Esophagus (tissue), 2 donors: ENCODE measurements around the gene NOS1. TPM values are rescaled to one million over a fixed set of nuclear protein-coding genes. Genes with fewer than 3 reads are reported as not detected.
"Not testable (repeated sequence)": the region's sequence is repeated elsewhere in the genome, so short reads cannot be mapped to it uniquely, and the experiment has no call there.

Source experiments
- H3K27ac ChIP-seq, 2 donors: one replicate each; pipeline ENCODE4 v1.5.1; 2013; ENCODE audit warnings: low read depth in 2 of 2, mild to moderate bottlenecking in 2 of 2, inconsistent platforms in 1 of 2, low read length in 1 of 2, moderate library complexity in 1 of 2
- H3K27me3 ChIP-seq, 2 donors: one replicate each; pipeline ENCODE4 v1.6.1; 2013; ENCODE audit warnings: low read length in 2 of 2, control low read depth in 1 of 2, mild to moderate bottlenecking in 1 of 2; ENCODE audit not compliant: insufficient read depth in 2 of 2, control insufficient read depth in 1 of 2
- H3K36me3 ChIP-seq, 2 donors: one replicate each; pipeline ENCODE4 v1.6.1; 2013; ENCODE audit warnings: low read length in 1 of 2; ENCODE audit not compliant: control insufficient read depth in 2 of 2, insufficient read depth in 2 of 2
- H3K4me1 ChIP-seq, 2 donors: one replicate each; pipeline ENCODE4 v1.6.1; 2013; ENCODE audit warnings: low read length in 1 of 2; ENCODE audit not compliant: control insufficient read depth in 2 of 2, insufficient read depth in 2 of 2
- H3K4me3 ChIP-seq, 2 donors: one replicate each; pipeline ENCODE4 v1.5.1; 2013; ENCODE audit warnings: low read length in 2 of 2, mild to moderate bottlenecking in 2 of 2, low read depth in 1 of 2, moderate library complexity in 1 of 2
- H3K9me3 ChIP-seq, 2 donors: one replicate each; pipeline ENCODE4 v1.6.1; 2013; ENCODE audit warnings: mild to moderate bottlenecking in 2 of 2, low read depth in 1 of 2, low read length in 1 of 2, moderate library complexity in 1 of 2; ENCODE audit not compliant: control insufficient read depth in 2 of 2, insufficient read depth in 1 of 2
- WGBS, 2 donors: extraction: QIAGEN DNeasy Blood & Tissue Kit; methylation state at CpG; one replicate each; pipeline ENCODE4 v1.1.7; 2013; 5-methylcytosine and 5-hydroxymethylcytosine counted together
- polyA plus RNA-seq, 2 donors: library from polyadenylated mRNA; stranded (reverse); fragments of 200-250 nt; gene quantifications; one replicate each; pipeline ENCODE4 v1.2.3, GENCODE V29; 2013
- donor health status: healthy with polysubstance abuse.
- donor health status: Bipolar disorder and iron deficiency.

Gene NOS1
- polyA plus RNA-seq, 2 donors: 0.32 to 0.35 TPM

DNA sequence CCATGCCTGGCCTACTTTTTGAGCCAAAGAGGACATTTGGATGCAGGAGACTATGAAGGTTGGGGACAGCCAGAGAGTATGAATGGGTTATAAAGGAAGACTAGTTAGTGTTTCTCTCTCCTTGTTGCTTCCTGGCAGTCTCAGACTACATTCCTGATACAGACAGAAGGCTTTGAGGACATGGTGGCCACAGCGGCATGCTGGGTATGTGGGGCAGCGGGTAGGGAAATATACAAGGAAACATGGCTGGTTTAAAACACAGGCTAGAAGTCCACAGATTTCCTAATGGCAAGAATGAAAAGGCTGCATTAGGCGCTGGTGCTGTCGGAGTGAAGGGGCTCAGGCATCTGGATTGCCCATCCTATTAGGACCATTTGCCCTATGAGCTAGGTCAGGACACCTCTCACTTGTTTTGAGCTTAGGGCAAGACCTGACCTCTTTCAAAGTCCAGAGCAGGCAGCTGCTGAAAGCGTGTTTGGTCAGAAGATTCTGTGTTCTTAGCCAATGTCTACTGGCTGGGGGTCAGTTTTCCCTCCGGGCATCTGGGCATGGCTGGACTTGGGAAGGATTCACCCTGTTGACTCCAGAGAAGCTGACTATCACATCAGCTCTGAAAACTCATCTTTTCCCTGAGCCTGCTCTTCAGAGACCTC lies 151.0 kb downstream of the NOS1 start:
- WGBS, 2 donors: 88 to 89% methylated on average over 6 of the region's 6 CpGs

DNA sequence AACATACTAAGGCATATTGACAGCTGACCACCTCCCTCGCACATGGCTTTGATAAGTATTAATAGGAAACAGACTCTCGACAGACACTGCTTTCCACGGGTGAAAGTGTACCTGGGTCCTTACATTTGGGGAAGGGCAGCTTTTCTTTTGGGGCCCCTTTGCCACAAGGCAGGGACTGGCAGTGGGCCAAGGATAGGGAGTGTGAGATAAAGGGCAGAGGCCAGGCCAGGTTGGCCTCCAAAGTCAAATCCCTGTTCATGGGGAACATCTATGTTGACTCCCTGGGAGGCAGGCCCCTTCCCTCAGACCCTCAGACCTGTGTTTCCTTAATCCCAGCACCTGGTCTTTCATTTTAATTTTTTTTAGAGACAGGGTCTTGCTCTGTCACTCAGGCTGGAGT lies 151.8 kb downstream of the NOS1 start:
- H3K27me3 ChIP-seq: no peaks in the 10 kb centered on the region
- no peaks in the 10 kb centered on the region for H3K36me3 ChIP-seq
- no peak overlapping the region for H3K27ac ChIP-seq
- H3K4me1 ChIP-seq: no peaks in the 10 kb centered on the region
- WGBS, 2 donors: 80 to 82% methylated on average over 3 of the region's 3 CpGs
- no peak overlapping the region for H3K4me3 ChIP-seq
- H3K9me3 ChIP-seq: no peaks in the 10 kb centered on the region

More for the DNA sequence above, 151.0 kb downstream of the NOS1 start:
- no peak overlapping the region for H3K4me3 ChIP-seq
- no peak overlapping the region for H3K27ac ChIP-seq
- H3K27me3 ChIP-seq: no peaks in the 10 kb centered on the region
- H3K36me3 ChIP-seq: no peaks in the 10 kb centered on the region
- H3K9me3 ChIP-seq: no peaks in the 10 kb centered on the region
- no peaks in the 10 kb centered on the region for H3K4me1 ChIP-seq

DNA sequence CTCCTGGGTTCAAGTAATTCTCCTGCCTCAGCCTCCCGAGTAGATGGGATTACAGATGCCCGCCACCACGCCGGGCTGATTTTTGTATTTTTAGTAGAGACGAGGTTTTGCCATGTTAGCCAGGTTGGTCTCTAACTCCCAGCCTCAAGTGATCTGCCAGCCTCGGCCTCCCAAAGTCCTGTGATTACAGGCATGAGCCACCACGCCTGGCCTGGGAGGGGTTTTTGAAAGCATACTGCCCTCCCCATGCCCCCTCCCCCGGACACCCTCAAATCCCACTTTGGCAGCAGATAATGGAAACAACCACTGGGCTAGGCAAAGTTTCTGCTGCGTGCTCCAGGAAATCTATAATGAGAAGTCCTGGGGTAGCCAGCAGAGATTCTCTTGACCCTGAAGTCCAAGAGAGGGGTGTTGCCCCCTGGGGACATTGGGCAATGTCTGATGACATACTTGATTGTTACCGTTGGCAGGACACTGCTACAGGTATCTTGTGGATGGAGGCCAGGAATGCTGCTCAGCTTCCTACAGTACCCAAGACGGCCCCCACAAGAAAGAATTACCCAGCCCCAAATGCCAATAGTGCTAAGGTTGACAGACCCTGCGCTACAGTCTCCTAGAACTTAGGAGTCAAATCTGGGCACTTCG lies 152.5 kb downstream of the NOS1 start:
- Histone ChIP-seq H3K4me3 (no peak overlapping the region), H3K4me1 (no peaks in the 10 kb centered on the region), H3K9me3 (no peaks in the 10 kb centered on the region), H3K27me3 (no peaks in the 10 kb centered on the region), H3K36me3 (no peaks in the 10 kb centered on the region), H3K27ac (no peak overlapping the region)
- 84% methylated on average over 13 of the region's 13 CpGs for WGBS, 2 donors

DNA sequence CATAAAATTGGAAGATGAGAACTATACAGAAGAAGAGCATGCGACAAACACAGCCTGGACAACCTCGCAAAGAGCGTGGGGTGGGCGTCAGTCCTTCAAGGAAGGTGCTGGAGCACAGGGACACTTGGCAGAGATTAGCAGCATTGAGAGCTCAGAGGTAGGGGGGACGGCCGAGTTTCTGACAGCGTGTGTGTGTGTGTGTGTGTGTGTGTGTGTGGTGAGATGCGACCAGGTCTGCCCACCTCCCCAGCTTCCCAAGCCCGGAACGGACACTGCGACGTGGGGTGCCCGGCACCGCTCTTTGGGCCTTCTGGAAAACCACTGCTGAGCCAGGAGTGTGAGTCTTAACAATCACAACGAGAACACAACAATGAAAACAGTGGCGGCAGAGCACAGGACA lies 153.2 kb downstream of the NOS1 start:
- no peak overlapping the region for H3K4me3 ChIP-seq
- no peaks in the 10 kb centered on the region for H3K27me3 ChIP-seq
- WGBS, 2 donors: 84 to 87% methylated on average over 16 of the region's 16 CpGs
- H3K9me3 ChIP-seq: no peaks in the 10 kb centered on the region
- H3K4me1 ChIP-seq: no peaks in the 10 kb centered on the region
- H3K27ac ChIP-seq: no peak overlapping the region
- H3K36me3 ChIP-seq: no peaks in the 10 kb centered on the region

DNA sequence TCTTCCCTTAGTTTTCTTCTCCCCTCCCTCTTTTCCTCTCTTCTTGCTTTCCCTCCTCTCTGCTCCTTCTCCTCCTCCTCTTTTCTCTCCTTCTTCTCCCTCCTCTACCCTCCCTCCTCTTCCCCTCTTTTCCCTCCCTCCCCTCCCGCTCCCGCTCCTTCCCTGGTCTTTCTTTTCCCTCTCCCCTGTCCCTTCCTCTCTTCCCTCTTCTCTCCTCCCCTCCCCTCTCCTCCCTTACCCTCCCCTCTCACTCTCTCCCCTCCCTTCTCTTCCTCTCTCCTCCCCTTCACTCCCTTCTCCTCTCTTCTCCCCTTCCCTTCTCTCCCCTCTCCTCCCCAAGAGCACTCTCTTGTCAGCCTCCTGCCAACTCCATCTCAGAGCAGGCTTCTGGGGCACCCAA lies 153.8 kb downstream of the NOS1 start:
- Histone ChIP-seq H3K9me3 (no peaks in the 10 kb centered on the region), H3K27me3 (no peaks in the 10 kb centered on the region), H3K27ac (no peak overlapping the region), H3K4me1 (no peaks in the 10 kb centered on the region), H3K36me3 (no peaks in the 10 kb centered on the region), H3K4me3 (no peak overlapping the region)
- WGBS, 2 donors: 74 to 85% methylated on average over 2 of the region's 2 CpGs

DNA sequence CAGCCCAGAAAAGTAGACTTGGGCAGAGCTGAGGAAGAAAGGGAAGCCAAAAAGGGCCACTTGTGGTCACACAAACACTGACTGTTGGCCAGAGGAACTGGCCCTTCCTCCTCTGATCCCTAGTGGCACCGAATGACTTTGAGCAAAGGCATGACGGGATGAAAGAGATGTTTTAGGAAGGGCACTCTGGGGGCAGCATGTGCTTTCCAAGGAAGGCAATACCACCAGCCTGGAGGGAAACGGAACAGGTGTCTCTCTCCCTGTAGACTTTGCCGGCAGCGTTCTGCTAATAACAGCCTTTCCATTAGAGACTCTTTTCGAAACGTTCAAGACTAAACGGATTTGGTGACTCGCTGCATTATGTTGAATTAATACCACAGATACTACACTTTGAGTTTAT lies 158.9 kb downstream of the NOS1 start:
- Histone ChIP-seq H3K9me3 (peaks cover 4 to 5% of the 10 kb centered on the region in 2 donors), H3K4me1 (no peaks in the 10 kb centered on the region), H3K36me3 (no peaks in the 10 kb centered on the region), H3K27ac (no peak overlapping the region), H3K27me3 (peaks cover 0 to 3% of the 10 kb centered on the region in 2 donors), H3K4me3 (no peak overlapping the region)
- 72 to 82% methylated on average over 9 of the region's 9 CpGs for WGBS, 2 donors

DNA sequence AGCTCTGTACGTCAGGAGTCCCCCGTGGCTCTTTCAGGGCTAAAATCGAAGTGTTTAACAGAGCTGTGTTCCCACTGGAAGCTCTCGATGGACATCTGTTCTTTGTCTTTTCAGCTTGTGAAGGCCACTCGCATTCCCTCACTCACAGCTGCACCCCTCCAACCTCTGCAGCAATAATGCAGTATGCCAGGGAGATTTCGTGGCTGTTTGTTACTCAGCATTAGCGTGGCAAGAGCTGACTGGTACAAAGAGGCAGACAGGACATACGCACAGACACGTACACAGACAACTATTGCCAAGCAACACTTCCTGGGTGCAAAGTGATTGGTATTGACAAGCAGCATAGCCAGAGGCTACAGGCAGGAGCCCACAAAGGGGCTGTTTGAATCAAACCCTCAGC lies 159.4 kb downstream of the NOS1 start:
- Histone ChIP-seq H3K27ac (no peak overlapping the region), H3K9me3 (peaks cover 4 to 5% of the 10 kb centered on the region in 2 donors), H3K36me3 (no peaks in the 10 kb centered on the region), H3K4me3 (no peak overlapping the region), H3K4me1 (no peaks in the 10 kb centered on the region), H3K27me3 (peaks cover 0 to 3% of the 10 kb centered on the region in 2 donors)
- 90 to 92% methylated on average over 9 of the region's 9 CpGs for WGBS, 2 donors

DNA sequence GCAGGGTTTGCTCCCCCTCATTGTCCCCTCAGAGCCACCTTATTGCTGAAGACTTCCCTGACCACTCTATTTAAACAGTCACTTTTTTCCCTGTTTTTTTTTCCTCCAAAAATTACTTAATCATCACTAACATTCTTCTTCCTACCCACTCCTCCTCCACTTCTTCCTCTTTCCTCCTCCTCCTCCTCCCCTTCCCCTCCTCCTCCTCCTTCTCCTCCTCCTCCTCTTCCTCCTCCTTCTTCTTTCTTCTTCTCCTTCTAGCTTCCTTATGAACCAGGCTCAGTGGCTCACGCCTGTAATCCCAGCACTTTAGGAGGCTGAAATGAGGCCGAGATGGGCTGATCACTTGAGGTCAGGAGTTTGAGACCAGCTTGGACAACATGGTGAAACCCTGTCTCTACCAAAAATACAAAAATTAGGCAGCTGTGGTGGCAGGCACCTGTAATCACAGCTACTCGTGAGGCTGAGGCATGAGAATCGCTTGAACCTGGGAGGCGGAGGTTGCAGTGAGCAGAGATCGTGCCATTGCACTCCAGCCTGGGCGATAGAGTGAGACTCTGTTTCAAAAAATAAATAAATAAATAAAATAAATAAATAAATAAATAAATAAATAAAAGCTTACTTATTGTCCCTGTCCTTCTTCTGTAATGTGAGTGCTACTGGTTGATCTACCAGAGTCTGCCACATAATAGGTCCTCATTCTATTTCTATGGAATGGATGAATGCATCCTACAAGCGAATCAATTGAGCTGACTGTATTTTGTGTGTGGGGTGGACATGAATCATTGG lies 161.3 kb downstream of the NOS1 start:
- H3K4me3 ChIP-seq, H3K9me3 ChIP-seq, H3K27me3 ChIP-seq, H3K36me3 ChIP-seq, H3K4me1 ChIP-seq, H3K27ac ChIP-seq: not testable (repeated sequence)
- 89 to 92% methylated on average over 8 of the region's 8 CpGs for WGBS, 2 donors

DNA sequence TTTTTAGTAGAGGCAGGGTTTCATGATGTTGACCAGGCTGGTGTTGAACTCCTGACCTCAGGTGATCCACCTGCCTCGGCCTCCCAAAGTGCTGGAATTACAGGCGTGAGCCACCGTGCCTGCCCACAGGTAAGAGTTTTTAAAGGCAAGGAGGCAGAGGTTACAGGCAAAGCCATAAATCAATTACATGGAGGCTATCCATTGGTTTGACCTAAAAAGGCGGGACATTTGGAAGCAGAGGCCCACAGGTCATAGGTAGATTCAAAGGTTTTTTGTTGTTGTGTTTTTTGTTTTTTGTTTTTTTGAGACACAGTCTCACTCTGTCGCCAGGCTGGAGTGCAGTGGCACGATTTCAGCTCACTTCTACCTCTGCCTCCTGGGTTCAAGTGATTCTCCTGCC lies 165.1 kb downstream of the NOS1 start:
- H3K27me3 ChIP-seq, H3K4me1 ChIP-seq, H3K27ac ChIP-seq, H3K36me3 ChIP-seq, H3K4me3 ChIP-seq, H3K9me3 ChIP-seq: not testable (repeated sequence)
- WGBS, 2 donors: 86 to 93% methylated on average over 6 of the region's 6 CpGs
